SK-N-SH (cell line): ENCODE data around the gene CYP26B1. TPM values are rescaled to one million over a fixed set of nuclear protein-coding genes. Genes with fewer than 3 reads are reported as not detected.

Experiments
- CTCF ChIA-PET: fragments of 300-600, 350-600 bp; formaldehyde crosslinking; extraction: SDS; loops from one replicate; lab custom pipeline; 2021; lab: Yijun Ruan, JAX
- POLR2A ChIA-PET: fragments of 350-600 bp; sonication (Branson Sonifier 250); formaldehyde crosslinking; extraction: SDS; loops from one replicate; lab custom pipeline; 2020; ENCODE audit warnings: antibody characterized with exemption, inconsistent platforms; lab: Yijun Ruan, JAX
- DNase-seq: peaks from one replicate; pipeline ENCODE4 v3.0.0; 2012
- H2AFZ ChIP-seq: fragments of 200-600 bp; sonication (generic); 2 replicates; pipeline ENCODE4 v1.8.1; 2016; ENCODE audit warnings: antibody characterized with exemption, mild to moderate bottlenecking, low read depth
- H3F3A ChIP-seq: fragments of 200-600 bp; sonication (generic); replicated peaks from 2 replicates; pipeline ENCODE3; 2016; ENCODE audit warnings: antibody characterized with exemption, mild to moderate bottlenecking; ENCODE audit not compliant: insufficient read depth
- H3K27ac ChIP-seq, 2 experiments: fragments of 200-500 bp in 1 of 2; fragments of 200-600 bp in 1 of 2; sonication (Bioruptor generic) in 1 of 2; sonication (generic), shearing (Covaris generic) in 1 of 2; 2 replicates each; pipeline versions ENCODE4 v1.5.1 to v1.6.1; 2014 to 2016; ENCODE audit warnings: low read depth in 2 of 2, inconsistent platforms in 1 of 2, low read length in 1 of 2, mild to moderate bottlenecking in 1 of 2, mixed read lengths in 1 of 2
- H3K27me3 ChIP-seq: fragments of 200-600 bp; sonication (generic), shearing (Covaris generic); 2 replicates; pipeline ENCODE4 v1.6.1; 2016; ENCODE audit warnings: mixed run types; ENCODE audit not compliant: insufficient read depth
- H3K36me3 ChIP-seq, 2 experiments: fragments of 200-500 bp in 1 of 2; fragments of 200-600 bp in 1 of 2; sonication (Bioruptor generic) in 1 of 2; sonication (generic) in 1 of 2; replicated peaks in 1 of 2; 2 replicates each; pipeline versions ENCODE3 to v1.5.1; 2014 to 2016; ENCODE audit warnings: low read length in 1 of 2, mild to moderate bottlenecking in 1 of 2; ENCODE audit not compliant: insufficient read depth in 2 of 2, control insufficient read depth in 1 of 2
- H3K4me1 ChIP-seq, 2 experiments: fragments of 200-500 bp in 1 of 2; fragments of 200-600 bp in 1 of 2; sonication (Bioruptor generic) in 1 of 2; sonication (generic), shearing (Covaris generic) in 1 of 2; 2 replicates each; pipeline versions ENCODE4 v1.5.1 to v1.6.1; 2014 to 2016; ENCODE audit warnings: low read depth in 1 of 2, low read length in 1 of 2, mixed run types in 1 of 2; ENCODE audit not compliant: insufficient read depth in 2 of 2, control insufficient read depth in 1 of 2
- H3K4me2 ChIP-seq: fragments of 200-600 bp; sonication (generic), shearing (Covaris generic); 2 replicates; pipeline ENCODE4 v1.6.1; 2017; ENCODE audit warnings: mixed run types
- H3K4me3 ChIP-seq, 2 experiments: fragments of 200-500 bp in 1 of 2; fragments of 200-600 bp in 1 of 2; sonication (Bioruptor generic) in 1 of 2; sonication (generic), shearing (Covaris generic) in 1 of 2; 2 replicates each; pipeline versions ENCODE4 v1.5.1 to v1.8.1; 2014 to 2016; ENCODE audit warnings: low read depth in 2 of 2, inconsistent platforms in 1 of 2, low read length in 1 of 2, mild to moderate bottlenecking in 1 of 2, mixed read lengths in 1 of 2, moderate library complexity in 1 of 2
- H3K79me2 ChIP-seq: fragments of 200-600 bp; sonication (generic); 2 replicates; pipeline ENCODE4 v1.8.1; 2017; ENCODE audit warnings: mild to moderate bottlenecking; ENCODE audit not compliant: insufficient read depth
- H3K9ac ChIP-seq: fragments of 200-600 bp; sonication (generic); 2 replicates; pipeline ENCODE4 v1.6.1; 2017; ENCODE audit warnings: mixed run types
- H3K9me2 ChIP-seq: fragments of 200-600 bp; sonication (generic); 2 replicates; pipeline ENCODE4 v1.6.1; 2017; ENCODE audit warnings: mixed run types
- H3K9me3 ChIP-seq: fragments of 200-600 bp; sonication (generic); 2 replicates; pipeline ENCODE4 v1.6.1; 2017; ENCODE audit warnings: mixed run types, mild to moderate bottlenecking, moderate library complexity
- H4K20me1 ChIP-seq: fragments of 200-600 bp; sonication (generic); 2 replicates; pipeline ENCODE4 v1.6.1; 2017; ENCODE audit warnings: mild to moderate bottlenecking, mixed run types; ENCODE audit not compliant: insufficient read depth
- EP300 ChIP-seq, 2 experiments: IDR thresholded peaks; 2 replicates each; pipeline versions ENCODE4 v1.4.0 to v1.6.1; 2012; ENCODE audit warnings: borderline replicate concordance in 1 of 2, low read depth in 1 of 2, low read length in 1 of 2
- EZH2phosphoT487 ChIP-seq: fragments of 200-600 bp; sonication (generic); IDR thresholded peaks from 2 replicates; pipeline ENCODE4 v1.6.1; 2017; ENCODE audit warnings: low read depth, mixed run types, mild to moderate bottlenecking, antibody characterized with exemption, moderate library complexity, borderline replicate concordance
- FOSL2 ChIP-seq: IDR thresholded peaks from 2 replicates; pipeline ENCODE4 v1.4.0; 2012; ENCODE audit warnings: low read depth, mild to moderate bottlenecking, moderate library complexity, borderline replicate concordance
- JUND ChIP-seq: IDR thresholded peaks from 2 replicates; pipeline ENCODE4 v1.4.0; 2012
- NFIC ChIP-seq: IDR thresholded peaks from 2 replicates; pipeline ENCODE4 v1.4.0; 2012; ENCODE audit warnings: borderline replicate concordance
- PBX3 ChIP-seq: IDR thresholded peaks from 2 replicates; pipeline ENCODE4; 2012
- REST ChIP-seq: IDR thresholded peaks from 2 replicates; pipeline ENCODE4 v1.6.1; 2012; ENCODE audit warnings: mild to moderate bottlenecking, low read depth, low read length, moderate library complexity
- RXRA ChIP-seq: IDR thresholded peaks from 2 replicates; pipeline ENCODE4 v1.4.0; 2012; ENCODE audit warnings: low read depth, mild to moderate bottlenecking, borderline replicate concordance
- SIN3A ChIP-seq: IDR thresholded peaks from 2 replicates; pipeline ENCODE4 v1.6.1; 2012; ENCODE audit warnings: low read depth, mild to moderate bottlenecking, low read length, moderate library complexity, borderline replicate concordance
- TCF12 ChIP-seq: IDR thresholded peaks from 2 replicates; pipeline ENCODE4 v1.4.0; 2012
- USF1 ChIP-seq: IDR thresholded peaks from 2 replicates; pipeline ENCODE4 v1.4.0; 2012; ENCODE audit warnings: low read depth, borderline replicate concordance
- USF2 ChIP-seq: fragments of 150-350 bp; IDR thresholded peaks from 2 replicates; pipeline ENCODE4 v1.6.1; 2017; ENCODE audit warnings: antibody characterized with exemption, low read length, low read depth, borderline replicate concordance
- YY1 ChIP-seq: IDR thresholded peaks from 2 replicates; pipeline ENCODE4 v1.4.0; 2012; ENCODE audit warnings: low read depth, mild to moderate bottlenecking
- WGBS: methylation state at CpG from one replicate; pipeline ENCODE4 v1.1.6; 2017; ENCODE audit warnings: low lambda C conversion rate; 5-methylcytosine and 5-hydroxymethylcytosine counted together
- polyA plus RNA-seq, 3 experiments: library from polyadenylated mRNA; depleted of rRNA; stranded (reverse); fragments of >200 nt; gene quantifications; 2 replicates each; pipeline ENCODE4 v1.2.3, GENCODE V29; 2012

Gene CYP26B1
- polyA plus RNA-seq, 1 of the 3 experiments (the other 2 are of a cell fraction), result 0.33 TPM

DNA sequence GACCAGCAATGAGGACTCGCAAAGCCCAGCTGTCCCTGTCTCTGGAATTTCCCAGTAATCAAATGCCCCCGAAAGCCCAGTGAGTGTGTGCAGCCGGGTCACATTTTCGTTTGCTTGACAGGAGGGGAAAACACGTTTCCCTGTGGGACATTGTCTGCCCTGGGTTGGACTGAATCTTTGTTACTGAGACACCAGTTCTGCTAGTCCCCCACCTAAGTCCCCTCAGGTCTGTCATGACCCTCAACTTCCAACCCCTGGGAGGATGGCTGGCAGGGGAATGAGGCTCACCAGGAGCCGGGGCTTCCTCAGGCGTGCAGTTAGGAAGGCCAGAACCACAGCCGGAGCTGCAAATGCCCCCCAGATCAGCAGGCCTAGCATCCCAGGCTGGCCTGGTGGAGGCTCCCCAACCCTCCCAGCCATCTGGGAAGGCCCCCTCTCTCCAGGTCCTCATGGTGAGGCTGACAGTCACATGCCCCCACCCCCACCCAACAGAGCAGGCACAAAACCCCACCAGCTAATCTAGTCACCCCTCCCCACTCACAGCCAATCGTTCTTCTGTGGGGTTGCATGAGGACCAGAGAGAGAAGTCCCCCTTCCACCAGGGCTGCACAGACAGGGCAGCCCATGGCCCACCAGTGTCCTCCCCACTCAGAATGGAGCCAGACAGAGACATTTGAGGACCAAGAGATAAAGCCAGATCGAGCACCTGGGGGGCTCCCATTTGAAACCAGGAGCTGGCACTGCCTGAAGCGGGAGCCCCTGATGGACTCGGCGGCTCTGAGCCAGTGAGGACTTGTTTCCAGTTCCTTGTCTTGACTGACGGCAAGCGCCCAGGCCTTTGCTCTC, 33.6 kb downstream of the CYP26B1 start (continued):
- TF ChIP-seq EP300 (IDR thresholded peaks at IDR 0.05; ENCODE audit: borderline replicate concordance in 1 of 2, low read depth in 1 of 2, low read length in 1 of 2), result no peak
- TF ChIP-seq NFIC, result no peak
- TF ChIP-seq USF1, result no peak
- TF ChIP-seq JUND, result no peak

- CTCF ChIA-PET, result interaction anchor here (1.0 to 1.8 kb wide), 3 partner anchors 23 to 37 kb away, joined by 3 to 8 read pairs (median 5); no protein-coding TSS in a partner anchor
- Histone ChIP-seq H3K4me3 (no peak overlapping the region), H4K20me1 (no peaks in the 10 kb centered on the region), H2AFZ (no peak overlapping the region), H3K9me3 (no peaks in the 10 kb centered on the region), H3K4me1 (peaks cover 3 to 13% of the 10 kb centered on the region in 2 experiments; a peak in 3 of 4 replicates), H3F3A (peaks cover 9% of the 10 kb centered on the region), H3K27ac (no peak overlapping the region), H3K4me2 (no peak overlapping the region), H3K27me3 (no peaks in the 10 kb centered on the region)
- WGBS, result 91% methylated on average over 11 of the region's 12 CpGs
- no peak for TF ChIP-seq USF2
- no peak for TF ChIP-seq PBX3
- no peak for TF ChIP-seq REST
- no peak for TF ChIP-seq FOSL2
- TF ChIP-seq TCF12, result no peak
- TF ChIP-seq SIN3A, result no peak
- no peak for TF ChIP-seq RXRA
- no peak for TF ChIP-seq YY1
- TF ChIP-seq EZH2phosphoT487, result no peak
- TF ChIP-seq, all 33 proteins: peak for 0
- DNase-seq, result no peak
- H3K9ac ChIP-seq, result no peak overlapping the region
- POLR2A ChIA-PET, result no interaction called here
- H3K36me3 ChIP-seq, result no peaks in the 10 kb centered on the region
- H3K79me2 ChIP-seq, result no peaks in the 10 kb centered on the region
- no peaks in the 10 kb centered on the region for H3K9me2 ChIP-seq
Measured at GRCh38 chr2:72112981-72113846, 34.4 kb downstream of the CYP26B1 start.
